Measurements from ENCODE around the gene DSCAML1. TPM values are rescaled to one million over a fixed set of nuclear protein-coding genes. Genes with fewer than 3 reads are reported as not detected.

The DSCAML1 gene
- total RNA-seq, 2 experiments from 2014 or later, result not detected

GRCh38 chr11:117511931-117512539 lies 285.0 kb downstream of the DSCAML1 start:
- no peaks in the 10 kb centered on the region for H3K79me2 ChIP-seq (ENCODE audit: insufficient read depth, low read depth, low read length)
- POLR2A ChIA-PET, result no interaction called here

GRCh38 chr11:117511483-117511930 lies 285.5 kb downstream of the DSCAML1 start:
- H3K4me1 ChIP-seq (ENCODE audit: insufficient read depth, low read length, poor library complexity, severe bottlenecking), result no peaks in the 10 kb centered on the region
- no TSS peak for BruUV-seq (replicated peaks)
- H3K9me3 ChIP-seq (ENCODE audit: low read length), result no peaks in the 10 kb centered on the region
- no peak overlapping the region for H3K4me3 ChIP-seq (ENCODE audit: low read depth, low read length, poor library complexity, severe bottlenecking)
- ChIA-PET CTCF (ENCODE audit: unreplicated experiment) (no interaction called here), POLR2A (no interaction called here)
- no peak overlapping the region for H3K4me2 ChIP-seq (ENCODE audit: low read length)
- no peak for DNase-seq (ENCODE audit: low spot score)
- H3K9me2 ChIP-seq (ENCODE audit: insufficient read depth, low read length), result no peaks in the 10 kb centered on the region
- no peak overlapping the region for H3K27ac ChIP-seq (ENCODE audit: low read depth, low read length, poor library complexity, severe bottlenecking)
- H2AFZ ChIP-seq (ENCODE audit: low read length), result no peak overlapping the region
- no peaks in the 10 kb centered on the region for H3K79me2 ChIP-seq (ENCODE audit: insufficient read depth, low read depth, low read length)
- intact Hi-C loops (cut with micrococcal nuclease; ENCODE audit: unreplicated experiment), result no loop called here
- H3K36me3 ChIP-seq (ENCODE audit: insufficient read depth, low read length), result no peaks in the 10 kb centered on the region
- TF ChIP-seq EZH2phosphoT487 (IDR thresholded peaks at IDR 0.05; ENCODE audit: borderline replicate concordance, low read depth, low read length), result no peak
- no peaks in the 10 kb centered on the region for H4K20me1 ChIP-seq (ENCODE audit: insufficient read depth, low read length)

More at GRCh38 chr11:117511931-117512539, 285.0 kb downstream of the DSCAML1 start:
- intact Hi-C loops (cut with micrococcal nuclease; ENCODE audit: unreplicated experiment), result no loop called here
- no peak overlapping the region for H2AFZ ChIP-seq (ENCODE audit: low read length)
- TF ChIP-seq EZH2phosphoT487 (IDR thresholded peaks at IDR 0.05; ENCODE audit: borderline replicate concordance, low read depth, low read length) (no peak), CTCF (conservative IDR thresholded peaks at IDR 0.05; ENCODE audit: low read length) (no peak)
- no peak overlapping the region for H3K4me2 ChIP-seq (ENCODE audit: low read length)
- H3K9me2 ChIP-seq (ENCODE audit: insufficient read depth, low read length), result no peaks in the 10 kb centered on the region
- no TSS peak for BruUV-seq (replicated peaks)
- DNase-seq (ENCODE audit: low spot score), result no peak
- CTCF ChIA-PET (ENCODE audit: unreplicated experiment), result no interaction called here
- H3K4me3 ChIP-seq (ENCODE audit: low read depth, low read length, poor library complexity, severe bottlenecking), result no peak overlapping the region
- H3K9me3 ChIP-seq (ENCODE audit: low read length), result no peaks in the 10 kb centered on the region
- H3K27ac ChIP-seq (ENCODE audit: low read depth, low read length, poor library complexity, severe bottlenecking), result no peak overlapping the region
- no peaks in the 10 kb centered on the region for H3K36me3 ChIP-seq (ENCODE audit: insufficient read depth, low read length)
- H3K4me1 ChIP-seq (ENCODE audit: insufficient read depth, low read length, poor library complexity, severe bottlenecking), result no peaks in the 10 kb centered on the region
- no peaks in the 10 kb centered on the region for H4K20me1 ChIP-seq (ENCODE audit: insufficient read depth, low read length)

- Histone ChIP-seq H3K36me3 (ENCODE audit: insufficient read depth, low read length) (no peaks in the 10 kb centered on the region), H3K9me3 (ENCODE audit: low read length) (no peaks in the 10 kb centered on the region), H3K27ac (ENCODE audit: low read depth, low read length, poor library complexity, severe bottlenecking) (no peak overlapping the region), H4K20me1 (ENCODE audit: insufficient read depth, low read length) (no peaks in the 10 kb centered on the region), H3K9me2 (ENCODE audit: insufficient read depth, low read length) (no peaks in the 10 kb centered on the region), H3K4me3 (ENCODE audit: low read depth, low read length, poor library complexity, severe bottlenecking) (no peak overlapping the region), H3K4me1 (ENCODE audit: insufficient read depth, low read length, poor library complexity, severe bottlenecking) (no peaks in the 10 kb centered on the region), H2AFZ (ENCODE audit: low read length) (no peak overlapping the region), H3K79me2 (ENCODE audit: insufficient read depth, low read depth, low read length) (no peaks in the 10 kb centered on the region), H3K4me2 (ENCODE audit: low read length) (no peak overlapping the region)
- no TSS peak for BruUV-seq (replicated peaks)
- no peak for TF ChIP-seq EZH2phosphoT487 (IDR thresholded peaks at IDR 0.05; ENCODE audit: borderline replicate concordance, low read depth, low read length)
- no peak for TF ChIP-seq CTCF (conservative IDR thresholded peaks at IDR 0.05; ENCODE audit: low read length)
- POLR2A ChIA-PET, result interaction anchor here (0.6 kb wide), 1 partner anchor 835 kb away, joined by 3 read pairs; no protein-coding TSS in a partner anchor
- no peak for DNase-seq (ENCODE audit: low spot score)
- CTCF ChIA-PET (ENCODE audit: unreplicated experiment), result no interaction called here
- intact Hi-C loops (cut with micrococcal nuclease; ENCODE audit: unreplicated experiment), result no loop called here
These were observed 286.4 kb downstream of the DSCAML1 start for GRCh38 chr11:117510646-117511045.

All from OCI-LY7 (cell line).